H9 (cell line): ENCODE results near the gene DUS2. TPM values are rescaled to one million over a fixed set of nuclear protein-coding genes. Genes with fewer than 3 reads are reported as not detected.

Source experiments
- DNase-seq: peaks from one replicate; pipeline ENCODE4 v3.0.0-alpha.2; 2017
- H2AFZ ChIP-seq: one replicate; pipeline ENCODE4 v1.6.1; 2013; ENCODE audit warnings: mild to moderate bottlenecking, low read length, control low read depth, moderate library complexity
- H2AK5ac ChIP-seq: 2 replicates; pipeline ENCODE4 v1.6.1; 2013; ENCODE audit warnings: low read length, control low read depth, mixed read lengths; ENCODE audit not compliant: insufficient read length
- H2BK120ac ChIP-seq: one replicate; pipeline ENCODE4 v1.6.1; 2013; ENCODE audit warnings: low read depth, mild to moderate bottlenecking, low read length, control low read depth, inconsistent platforms; ENCODE audit not compliant: poor library complexity, severe bottlenecking
- H2BK12ac ChIP-seq: 2 replicates; pipeline ENCODE4 v1.6.1; 2013; ENCODE audit warnings: low read length, control low read depth, mixed read lengths, low read depth; ENCODE audit not compliant: insufficient read length
- H2BK15ac ChIP-seq: 2 replicates; pipeline ENCODE4 v1.6.1; 2013; ENCODE audit warnings: low read depth, low read length, control low read depth
- H2BK20ac ChIP-seq: one replicate; pipeline ENCODE4 v1.6.1; 2013; ENCODE audit warnings: low read depth, mild to moderate bottlenecking, low read length, control low read depth, inconsistent platforms; ENCODE audit not compliant: poor library complexity, severe bottlenecking
- H2BK5ac ChIP-seq: 2 replicates; pipeline ENCODE4 v1.6.1; 2013; ENCODE audit warnings: low read length, control low read depth, mixed read lengths; ENCODE audit not compliant: insufficient read length
- H3K14ac ChIP-seq: 2 replicates; pipeline ENCODE4 v1.6.1; 2013; ENCODE audit warnings: low read length, control low read depth; ENCODE audit not compliant: insufficient read depth
- H3K18ac ChIP-seq: 2 replicates; pipeline ENCODE4 v1.6.1; 2013; ENCODE audit warnings: low read depth, mild to moderate bottlenecking, mixed read lengths, low read length, control low read depth; ENCODE audit not compliant: insufficient read length
- H3K23ac ChIP-seq: 2 replicates; pipeline ENCODE4 v1.6.1; 2013; ENCODE audit warnings: low read length, control low read depth, mixed read lengths, low read depth; ENCODE audit not compliant: insufficient read length
- H3K23me2 ChIP-seq: 2 replicates; pipeline ENCODE4 v1.6.1; 2013; ENCODE audit warnings: low read depth, mild to moderate bottlenecking, mixed read lengths, low read length, control low read depth; ENCODE audit not compliant: insufficient read length, poor library complexity, severe bottlenecking
- H3K27ac ChIP-seq: 2 replicates; pipeline ENCODE4 v1.5.1; 2013; ENCODE audit warnings: low read length, control low read depth, mixed read lengths, low read depth; ENCODE audit not compliant: insufficient read length
- H3K27me3 ChIP-seq: 2 replicates; pipeline ENCODE4 v1.6.1; 2013; ENCODE audit warnings: low read length, control low read depth, inconsistent platforms; ENCODE audit not compliant: insufficient read depth
- H3K4ac ChIP-seq: 2 replicates; pipeline ENCODE4 v1.6.1; 2013; ENCODE audit warnings: low read depth, mild to moderate bottlenecking, control low read depth, inconsistent platforms, low read length, moderate library complexity
- H3K4me1 ChIP-seq: 2 replicates; pipeline ENCODE4 v1.6.1; 2013; ENCODE audit warnings: low read length, control low read depth, inconsistent platforms; ENCODE audit not compliant: insufficient read depth
- H3K4me2 ChIP-seq: 2 replicates; pipeline ENCODE4 v1.6.1; 2013; ENCODE audit warnings: low read length, control low read depth, mixed read lengths; ENCODE audit not compliant: insufficient read length, insufficient read depth
- H3K56ac ChIP-seq: 2 replicates; pipeline ENCODE4 v1.6.1; 2013; ENCODE audit warnings: low read depth, mild to moderate bottlenecking, mixed read lengths, low read length, control low read depth; ENCODE audit not compliant: insufficient read length
- H3K79me1 ChIP-seq: 2 replicates; pipeline ENCODE4 v1.6.1; 2013; ENCODE audit warnings: low read depth, mild to moderate bottlenecking, moderate library complexity, low read length, control low read depth, inconsistent platforms; ENCODE audit not compliant: insufficient read depth, poor library complexity, severe bottlenecking
- H3K79me2 ChIP-seq: 2 replicates; pipeline ENCODE4 v1.6.1; 2013; ENCODE audit warnings: low read length, control low read depth, inconsistent platforms; ENCODE audit not compliant: insufficient read depth
- H3K9ac ChIP-seq: 2 replicates; pipeline ENCODE4 v1.6.1; 2013; ENCODE audit warnings: low read length, control low read depth, mixed read lengths; ENCODE audit not compliant: insufficient read length; ENCODE audit errors: extremely low read depth
- H3K9me3 ChIP-seq: one replicate; pipeline ENCODE4 v1.6.1; 2013; ENCODE audit warnings: low read depth, low read length, inconsistent platforms; ENCODE audit not compliant: control insufficient read depth
- H3T11ph ChIP-seq: one replicate; pipeline ENCODE4 v1.6.1; 2013; ENCODE audit warnings: mild to moderate bottlenecking, low read length, control low read depth, inconsistent platforms
- H4K20me1 ChIP-seq: one replicate; pipeline ENCODE4 v1.6.1; 2013; ENCODE audit not compliant: control insufficient read depth, insufficient read length, insufficient read depth
- H4K5ac ChIP-seq: 2 replicates; pipeline ENCODE4 v1.6.1; 2013; ENCODE audit warnings: low read depth, mild to moderate bottlenecking, mixed read lengths, low read length, control low read depth; ENCODE audit not compliant: insufficient read length
- H4K8ac ChIP-seq: replicated peaks from 2 replicates; pipeline ENCODE4 v1.6.1; 2013; ENCODE audit warnings: low read length, control low read depth, mixed read lengths, low read depth; ENCODE audit not compliant: insufficient read length
- H4K91ac ChIP-seq: 2 replicates; pipeline ENCODE4 v1.6.1; 2013; ENCODE audit warnings: low read depth, mild to moderate bottlenecking, moderate library complexity, mixed read lengths, low read length, control low read depth; ENCODE audit not compliant: insufficient read length
- H3K27ac Mint-ChIP-seq, 3 experiments: 2 replicates in 2 of 3; 3 replicates in 1 of 3; pipeline ENCODE4 v1.8.0; 2020 to 2021; ENCODE audit warnings: mixed read lengths in 3 of 3, mild to moderate bottlenecking in 1 of 3, moderate library complexity in 1 of 3
- H3K27me3 Mint-ChIP-seq: 2 replicates; pipeline ENCODE4 v1.8.0; 2021; ENCODE audit warnings: low read depth, mild to moderate bottlenecking, moderate library complexity, mixed read lengths
- H3K36me3 Mint-ChIP-seq, 3 experiments: 2 replicates in 2 of 3; 3 replicates in 1 of 3; pipeline ENCODE4 v1.8.0; 2020 to 2021; ENCODE audit warnings: low read depth in 3 of 3, mixed read lengths in 3 of 3; ENCODE audit not compliant: insufficient read depth in 1 of 3
- H3K4me1 Mint-ChIP-seq, 2 experiments: 2 replicates each; pipeline ENCODE4 v1.8.0; 2020; ENCODE audit warnings: mixed read lengths in 2 of 2
- H3K4me3 Mint-ChIP-seq, 2 experiments: 2 replicates in 1 of 2; 3 replicates in 1 of 2; pipeline ENCODE4 v1.8.0; 2020 to 2021; ENCODE audit warnings: mild to moderate bottlenecking in 2 of 2, mixed read lengths in 2 of 2, moderate library complexity in 1 of 2
- H3K9me3 Mint-ChIP-seq, 2 experiments: 2 replicates in 1 of 2; 3 replicates in 1 of 2; pipeline ENCODE4 v1.8.0; 2020; ENCODE audit warnings: mild to moderate bottlenecking in 2 of 2, mixed read lengths in 2 of 2, moderate library complexity in 1 of 2
- CTCF ChIP-seq: fragments of 200-600 bp; sonication (generic); conservative IDR thresholded peaks from 3 replicates; pipeline ENCODE4 v1.8.0; 2021; ENCODE audit warnings: antibody characterized with exemption, mild to moderate bottlenecking
- WGBS: extraction: QIAGEN DNeasy Blood & Tissue Kit; methylation state at CpG from one replicate; pipeline ENCODE4 v1.1.7; 2013; ENCODE audit warnings: missing lambda C conversion rate, low lambda C conversion rate, mixed read lengths; ENCODE audit not compliant: insufficient read length; ENCODE audit errors: extremely low coverage; 5-methylcytosine and 5-hydroxymethylcytosine counted together
- total RNA-seq: library from RNA; stranded (reverse); gene quantifications from 2 replicates; pipeline ENCODE4 v1.2.1, GENCODE V29; 2021

DUS2 gene
- total RNA-seq, 1 experiment from 2014 or later = 28.5 TPM

GRCh38 chr16:68070806-68071517 is 47.9 kb downstream of the DUS2 start:
- H2BK5ac ChIP-seq = no peak overlapping the region
- H3K79me1 ChIP-seq = no peaks in the 10 kb centered on the region
- H3K27me3 ChIP-seq = no peaks in the 10 kb centered on the region
- no peak for TF ChIP-seq CTCF
- H2BK15ac ChIP-seq = no peak overlapping the region
- H3K18ac ChIP-seq = no peak overlapping the region
- H3K9me3 ChIP-seq = no peaks in the 10 kb centered on the region
- no peak for DNase-seq
- no peak overlapping the region for H2BK20ac ChIP-seq
- H3K23me2 ChIP-seq = no peaks in the 10 kb centered on the region
- Mint-ChIP-seq H3K4me3 (no peak overlapping the region), H3K4me1 (no peaks in the 10 kb centered on the region), H3K9me3 (no peaks in the 10 kb centered on the region), H3K27ac (no peak overlapping the region), H3K36me3 (peaks cover 18 to 64% (median 52%) of the 10 kb centered on the region in 3 experiments), H3K27me3 (no peaks in the 10 kb centered on the region)
- H3K9ac ChIP-seq = no peak overlapping the region
- no peak overlapping the region for H2AK5ac ChIP-seq
- no peak overlapping the region for H3T11ph ChIP-seq
- H3K4me1 ChIP-seq = no peaks in the 10 kb centered on the region
- H2BK12ac ChIP-seq = no peak overlapping the region
- no peak overlapping the region for H2BK120ac ChIP-seq
- no peak overlapping the region for H4K5ac ChIP-seq
- no peak overlapping the region for H3K4ac ChIP-seq
- H3K27ac ChIP-seq = no peak overlapping the region
- no peak overlapping the region for H3K4me2 ChIP-seq
- H3K14ac ChIP-seq = no peak overlapping the region
- H3K56ac ChIP-seq = no peak overlapping the region
- no peak overlapping the region for H2AFZ ChIP-seq
- no peak overlapping the region for H4K91ac ChIP-seq
- H4K8ac ChIP-seq = no peak overlapping the region
- no peak overlapping the region for H3K23ac ChIP-seq
- no peaks in the 10 kb centered on the region for H4K20me1 ChIP-seq
- H3K79me2 ChIP-seq = no peaks in the 10 kb centered on the region
- WGBS = no CpG with 5 or more reads among the region's 14 CpGs
